ENCODE results near the gene ARHGAP23.

The ARHGAP23 gene

GRCh38 chr17:38533866-38534497 lies 105.7 kb downstream of the ARHGAP23 start:
- POLR2A ChIA-PET (ENCODE audit: low non-redundant PET) = interaction anchor here (0.6 kb wide), 1 partner anchor 119 kb away, joined by 4 read pairs; no protein-coding TSS in a partner anchor
- DNase-seq (ENCODE audit: low spot score) = no peak
- CTCF ChIA-PET = interaction anchor here (0.7 to 1.2 kb wide), 2 partner anchors 18 to 24 kb away, joined by 4 to 5 read pairs; no protein-coding TSS in a partner anchor
- TF ChIP-seq CTCF (conservative IDR thresholded peaks at IDR 0.05; ENCODE audit: low read depth) = no peak
- H3K27ac ChIP-seq = no peak overlapping the region

GRCh38 chr17:38534498-38534885 lies 106.2 kb downstream of the ARHGAP23 start:
- ChIA-PET CTCF (interaction anchor here (0.7 to 1.2 kb wide), 2 partner anchors 18 to 24 kb away, joined by 4 to 5 read pairs; no protein-coding TSS in a partner anchor), POLR2A (ENCODE audit: low non-redundant PET) (interaction anchor here (0.6 kb wide), 1 partner anchor 119 kb away, joined by 4 read pairs; no protein-coding TSS in a partner anchor)
- no peak for TF ChIP-seq CTCF (conservative IDR thresholded peaks at IDR 0.05; ENCODE audit: low read depth)
- no peak for DNase-seq (ENCODE audit: low spot score)
- H3K27ac ChIP-seq = no peak overlapping the region

GRCh38 chr17:38535886-38536285 lies 107.6 kb downstream of the ARHGAP23 start:
- ChIA-PET POLR2A (ENCODE audit: low non-redundant PET) (no interaction called here), CTCF (interaction anchor here (1.0 kb wide), 2 partner anchors 17 to 22 kb away, joined by 3 to 4 read pairs; no protein-coding TSS in a partner anchor)
- H3K27ac ChIP-seq = no peak overlapping the region
- no peak for TF ChIP-seq CTCF (conservative IDR thresholded peaks at IDR 0.05; ENCODE audit: low read depth)
- DNase-seq (ENCODE audit: low spot score) = no peak

- POLR2A ChIA-PET (ENCODE audit: low non-redundant PET) = no interaction called here
- no peak for DNase-seq (ENCODE audit: low spot score)
- TF ChIP-seq CTCF (conservative IDR thresholded peaks at IDR 0.05; ENCODE audit: low read depth) = no peak
- H3K27ac ChIP-seq = no peak overlapping the region
- CTCF ChIA-PET = interaction anchor here (0.7 to 1.0 kb wide), 3 partner anchors 16 to 868 kb away, joined by 3 to 4 read pairs (median 4); no protein-coding TSS in a partner anchor
Measured at GRCh38 chr17:38536661-38537060, 108.4 kb downstream of the ARHGAP23 start.

- POLR2A ChIA-PET (ENCODE audit: low non-redundant PET) = no interaction called here
- no peak overlapping the region for H3K27ac ChIP-seq
- CTCF ChIA-PET = interaction anchor here (0.9 kb wide), 1 partner anchor 20 kb away, joined by 3 read pairs; no protein-coding TSS in a partner anchor
- no peak for TF ChIP-seq CTCF (conservative IDR thresholded peaks at IDR 0.05; ENCODE audit: low read depth)
- no peak for DNase-seq (ENCODE audit: low spot score)
Measured at GRCh38 chr17:38538906-38539305, 110.6 kb downstream of the ARHGAP23 start.

GRCh38 chr17:38539386-38539785 lies 111.1 kb downstream of the ARHGAP23 start:
- H3K27ac ChIP-seq = no peak overlapping the region
- ChIA-PET POLR2A (ENCODE audit: low non-redundant PET) (no interaction called here), CTCF (no interaction called here)
- TF ChIP-seq CTCF (conservative IDR thresholded peaks at IDR 0.05; ENCODE audit: low read depth) = no peak
- no peak for DNase-seq (ENCODE audit: low spot score)

All from RWPE1 (cell line).